Stimulated activated CD4-positive, alpha-beta T cell treated with anti-CD3 and anti-CD28 coated beads, Interleukin-1b, Interleukin-23, amount 100 ng/mL, for 48 hours (primary cell): ENCODE results near the gene E2F1.

Experiments
- DNase-seq: peaks from one replicate; pipeline ENCODE4 v3.0.0-alpha.2; 2020

The E2F1 gene

DNA sequence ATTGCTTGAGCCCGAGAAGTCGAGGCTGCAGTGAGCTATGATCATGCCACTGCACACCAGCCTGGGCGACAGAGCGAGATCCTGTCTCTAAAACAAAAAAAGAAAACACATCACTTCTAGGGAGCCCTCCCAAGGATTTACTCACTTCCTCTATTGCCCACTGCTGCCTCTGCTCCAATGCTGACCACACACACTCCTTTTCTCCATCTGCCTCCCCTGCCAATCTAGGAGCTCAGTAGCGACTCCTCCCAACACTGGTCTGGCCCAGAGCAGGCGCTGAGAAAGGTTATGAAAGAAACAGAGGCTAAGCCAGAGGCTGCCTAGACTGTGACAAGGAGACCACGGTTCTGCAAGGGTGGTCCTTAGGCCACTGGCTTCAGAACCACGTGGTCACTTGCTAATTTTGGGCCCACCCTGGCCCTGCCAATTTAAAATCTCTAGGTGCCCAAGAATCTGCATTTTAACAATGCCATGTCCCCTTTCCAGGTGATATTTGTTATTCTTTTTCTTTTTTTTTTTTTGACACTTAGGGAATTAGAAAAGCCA lies 1.3 kb upstream of the E2F1 start:
- no peak for DNase-seq

DNA sequence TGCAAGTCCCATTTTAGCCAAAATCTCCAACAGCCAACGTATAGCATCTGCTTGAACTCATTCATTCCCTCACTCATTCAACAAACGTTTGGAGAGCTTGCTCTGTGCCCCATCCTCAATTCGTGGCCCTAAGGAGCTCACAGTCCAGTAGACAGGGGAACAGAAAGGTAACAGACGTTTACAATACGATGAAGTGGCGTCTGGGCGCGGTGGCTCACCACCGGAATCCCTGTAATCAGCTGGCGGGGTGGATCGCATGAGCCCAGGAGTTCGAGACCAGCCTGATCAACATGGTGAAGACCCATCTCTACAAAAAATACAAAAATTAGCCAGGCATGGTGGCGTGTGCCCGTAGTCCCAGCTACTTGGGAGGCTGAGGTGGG lies 790 bp upstream of the E2F1 start:
- DNase-seq: no peak

DNA sequence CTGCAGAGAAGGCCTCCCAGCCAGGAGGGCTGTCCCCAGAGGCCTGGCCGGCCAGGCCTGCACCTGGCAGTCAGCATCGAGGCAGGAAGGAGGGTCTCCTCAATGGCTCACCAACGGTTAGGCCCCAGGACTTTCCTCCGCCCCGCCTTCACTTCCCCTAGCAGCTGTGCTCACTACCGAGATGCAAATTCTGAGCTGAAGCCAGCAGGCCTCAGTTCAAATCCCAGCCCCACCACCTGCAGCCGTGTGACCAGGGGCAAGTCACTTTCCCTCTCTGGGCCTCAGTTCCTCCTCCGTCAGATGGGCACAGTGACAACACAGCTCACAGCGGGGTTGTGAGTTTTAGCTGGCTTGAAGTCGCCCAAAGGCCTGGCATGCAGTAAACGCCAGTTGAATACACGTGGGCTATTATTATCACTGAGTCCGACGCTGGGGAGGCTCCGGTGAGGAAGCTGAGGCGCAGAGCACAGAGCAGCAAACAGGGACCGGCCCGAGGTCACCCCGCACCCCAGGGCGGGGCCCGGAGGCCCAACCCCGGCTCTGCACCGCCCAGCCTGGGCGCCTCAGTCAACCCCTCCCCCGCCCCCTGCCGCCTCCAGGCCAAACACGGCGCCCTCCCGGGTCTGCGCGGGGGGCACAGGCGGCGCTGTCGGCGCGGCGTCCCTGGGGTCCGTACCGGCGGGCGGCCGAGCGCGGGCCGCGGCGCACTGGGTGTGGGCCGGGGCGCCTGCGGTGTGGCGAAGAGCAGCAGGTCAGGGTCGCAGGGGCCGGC lies 671 bp downstream of the E2F1 start:
- DNase-seq: peak; percentile 76

DNA sequence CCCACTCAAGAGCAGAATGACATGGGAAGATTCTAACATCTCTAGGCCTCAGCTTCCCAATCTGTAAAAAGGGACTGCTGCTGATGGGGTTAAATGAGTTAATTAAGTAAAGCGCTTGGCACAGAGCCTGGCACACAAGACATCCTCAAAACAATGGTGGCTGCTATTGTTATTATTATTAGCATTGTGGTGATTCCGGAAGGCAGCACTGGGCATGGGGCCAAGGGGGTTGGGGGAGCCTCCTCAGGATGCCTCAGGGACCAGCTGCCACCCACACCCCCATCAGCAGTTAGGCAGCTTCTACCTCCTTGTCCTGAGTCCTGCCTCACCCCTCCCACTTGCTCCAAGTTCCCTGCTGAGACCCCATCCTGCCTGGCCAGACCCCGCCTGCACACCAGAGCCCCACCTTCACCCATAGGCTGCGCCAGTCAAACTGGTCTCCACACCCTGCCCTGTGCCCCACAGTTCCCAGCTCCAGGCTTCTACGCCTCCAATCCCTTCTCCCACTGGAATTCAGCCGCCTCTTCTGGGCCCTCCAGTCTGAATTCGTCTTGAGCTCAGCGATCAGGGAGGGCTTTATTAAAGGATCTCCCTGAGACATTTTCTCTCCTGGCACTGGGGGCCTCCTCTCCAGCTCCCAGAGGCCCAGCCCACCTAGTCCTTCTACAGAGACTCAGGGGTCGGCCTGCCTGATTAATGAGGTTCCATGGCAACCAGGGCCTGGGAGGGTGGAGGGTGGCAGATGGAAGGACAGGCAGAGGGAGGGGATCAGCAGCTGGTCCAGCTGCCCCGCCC lies 1.5 kb downstream of the E2F1 start:
- DNase-seq: no peak

GRCh38 chr20:33681728-33682353 lies 4.3 kb downstream of the E2F1 start:
- DNase-seq: peak; percentile 43

DNA sequence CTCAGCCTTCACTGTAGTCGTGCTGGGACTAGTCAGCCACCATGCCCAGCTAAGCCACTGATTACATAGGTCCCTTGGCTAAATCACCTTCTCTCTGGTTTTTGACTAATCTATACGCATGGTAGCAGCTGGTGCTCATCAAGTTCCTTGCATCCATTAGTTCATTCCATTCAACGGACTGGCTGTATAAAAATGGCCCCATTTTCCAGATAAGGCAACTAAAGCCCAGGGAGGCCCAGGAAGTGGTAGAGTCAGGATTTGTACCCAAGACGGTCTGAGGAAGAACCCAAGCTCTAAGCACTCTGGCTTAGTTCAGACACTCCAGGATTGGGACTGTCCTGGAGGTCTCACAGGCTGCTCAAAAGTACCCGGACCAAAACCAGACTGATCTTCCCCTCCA lies 4.9 kb downstream of the E2F1 start:
- no peak for DNase-seq

DNA sequence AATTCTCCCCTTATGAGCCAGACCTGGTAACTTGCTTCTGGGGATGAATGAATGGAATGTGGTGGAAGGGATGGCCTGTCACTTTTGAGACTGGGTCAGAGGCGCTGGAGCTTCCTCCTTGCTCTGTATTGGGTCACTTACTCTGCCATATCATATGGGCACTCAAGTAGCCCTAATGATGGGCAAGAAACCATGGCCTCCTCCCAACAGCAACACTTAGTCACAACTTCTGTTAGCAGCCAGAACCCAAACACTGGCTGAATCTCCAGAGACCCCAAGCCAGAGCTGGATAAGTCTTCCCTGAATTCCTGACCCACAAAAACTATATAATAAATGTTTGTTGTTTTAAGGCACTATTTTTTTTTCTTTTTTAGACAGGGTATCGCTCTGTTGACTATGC lies 5.5 kb downstream of the E2F1 start:
- no peak for DNase-seq

DNA sequence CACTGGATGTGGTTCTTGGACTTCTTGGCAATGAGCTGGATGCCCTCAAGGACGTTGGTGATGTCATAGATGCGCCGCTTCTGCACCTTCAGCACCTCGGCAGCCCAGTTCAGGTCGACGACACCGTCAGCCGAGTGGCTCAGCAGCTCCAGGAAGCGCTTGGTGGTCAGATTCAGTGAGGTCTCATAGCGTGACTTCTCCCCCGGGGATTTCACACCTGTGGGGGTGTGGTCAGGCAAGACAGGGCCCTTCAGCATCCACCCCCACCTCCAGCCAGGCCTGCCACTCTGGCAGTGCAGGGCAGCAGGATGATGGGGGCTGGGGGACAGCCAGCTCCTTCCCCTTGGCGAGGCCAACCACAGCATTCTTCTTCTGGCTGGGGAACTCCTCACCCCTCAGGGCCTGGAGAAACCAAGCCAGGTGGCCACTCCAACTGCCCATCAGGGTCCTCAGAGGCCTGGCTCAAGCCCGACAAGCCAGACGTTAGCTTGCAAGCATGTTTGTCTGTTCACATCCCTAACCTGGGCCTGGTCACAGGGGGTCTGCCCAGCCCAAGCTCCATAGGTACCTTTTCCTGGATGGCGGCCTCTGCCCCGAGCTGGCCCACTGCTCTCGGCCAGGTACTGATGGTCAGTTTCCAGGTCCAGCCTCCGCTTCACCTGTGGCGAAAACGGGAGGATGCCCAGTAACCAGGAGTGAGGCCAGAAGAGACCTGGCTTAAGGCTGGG lies 6.3 kb downstream of the E2F1 start:
- DNase-seq: peak; percentile 51

DNA sequence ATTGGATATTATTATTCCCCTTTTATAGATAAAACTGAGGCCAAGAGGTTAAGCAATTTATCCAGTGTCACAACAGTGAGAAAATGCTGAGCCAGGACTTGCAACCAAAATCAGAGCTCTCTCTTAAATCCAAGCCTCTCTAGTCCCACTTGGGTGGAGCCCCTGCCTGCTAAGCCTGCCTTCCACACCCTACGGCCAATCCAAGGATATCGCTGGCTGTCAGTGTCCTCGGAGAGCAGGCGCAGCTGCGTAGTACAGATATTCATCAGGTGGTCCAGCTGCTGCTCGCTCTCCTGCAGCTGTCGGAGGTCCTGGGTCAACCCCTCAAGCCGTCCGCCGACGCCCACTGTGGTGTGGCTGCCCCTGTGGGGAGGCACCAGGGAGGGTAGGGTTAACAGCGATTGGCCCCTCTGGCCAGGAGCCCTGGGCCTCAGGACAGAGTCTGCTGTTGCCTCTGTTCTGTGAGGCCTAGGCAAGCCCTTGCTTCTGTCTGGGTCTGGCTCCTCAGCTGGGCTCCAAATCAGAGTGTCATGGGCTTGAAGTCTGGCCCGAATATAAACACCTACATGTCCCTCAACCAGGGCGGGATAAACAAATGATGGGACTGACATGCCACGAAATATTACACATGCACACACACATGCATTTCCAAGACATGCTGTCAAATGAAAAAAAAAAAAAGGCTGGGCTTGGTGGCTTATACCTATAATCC lies 8.0 kb downstream of the E2F1 start:
- DNase-seq: no peak

GRCh38 chr20:33676652-33677645 lies 9.2 kb downstream of the E2F1 start:
- DNase-seq: no peak

- DNase-seq: no peak
Observed at GRCh38 chr20:33676121-33676520, 10.1 kb downstream of the E2F1 start.

GRCh38 chr20:33675136-33675959 lies 10.8 kb downstream of the E2F1 start:
- DNase-seq: no peak

- DNase-seq: peak; percentile 45
Observed at GRCh38 chr20:33674294-33675135, 11.7 kb downstream of the E2F1 start, which contains the start of gene NECAB3. Gene NECAB3, minus strand, starts transcription at chr20:33674428. Its CDS starts 76 bp downstream, at chr20:33674352.

DNA sequence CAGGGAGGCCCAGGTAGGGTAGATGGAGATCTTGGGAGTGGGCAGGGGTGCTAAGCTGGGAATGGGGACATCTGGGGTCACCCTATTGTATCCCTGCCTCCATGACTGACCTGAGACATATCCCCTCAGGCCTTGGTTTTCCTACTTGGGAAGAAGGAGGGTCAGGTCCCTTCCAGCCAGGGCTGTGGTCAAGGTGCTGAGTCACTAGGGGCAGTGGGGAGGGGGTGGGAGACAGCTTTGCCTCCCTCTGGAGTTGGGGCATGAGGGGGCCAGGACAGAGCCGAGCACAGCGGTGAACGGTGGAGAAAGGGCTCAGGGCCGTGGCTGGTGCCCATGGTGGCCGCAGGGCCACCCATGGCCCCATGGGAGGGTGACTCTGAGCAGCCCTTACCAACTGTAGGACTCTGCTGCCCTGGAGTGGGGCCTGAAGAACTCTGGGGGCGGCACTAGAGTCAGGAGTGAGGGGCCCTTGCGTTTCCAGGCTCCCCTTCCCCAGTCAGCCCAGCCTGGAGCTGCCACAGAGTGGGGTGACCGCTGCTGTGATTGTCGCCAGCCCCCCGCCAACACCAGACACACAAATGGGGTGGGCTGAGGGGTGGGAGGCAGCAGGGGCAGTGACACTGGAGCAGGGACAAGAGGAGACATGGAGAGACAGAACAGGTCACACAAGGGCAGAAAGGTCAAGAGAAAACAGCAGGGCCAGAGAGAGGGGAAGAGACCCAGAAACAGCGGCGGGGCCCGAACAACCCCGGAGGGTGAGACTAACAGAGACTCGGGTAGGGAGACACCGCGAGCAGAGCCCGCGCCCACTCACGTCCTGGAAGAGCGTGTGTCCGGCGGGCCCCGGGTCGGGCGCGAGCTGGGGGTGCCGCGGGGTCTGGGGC lies 12.5 kb downstream of the E2F1 start:
- no peak for DNase-seq

- DNase-seq: no peak
Observed at GRCh38 chr20:33673114-33673409, 13.1 kb downstream of the E2F1 start.

- no peak for DNase-seq
Observed at GRCh38 chr20:33672426-33673113, 13.6 kb downstream of the E2F1 start.

- DNase-seq: no peak
Observed at GRCh38 chr20:33671573-33672288, 14.5 kb downstream of the E2F1 start.
